ENCODE results near the gene PNPLA6. TPM values are rescaled to one million over a fixed set of nuclear protein-coding genes. Genes with fewer than 3 reads are reported as not detected.

Gene PNPLA6
- total and polyA plus RNA-seq, 2 of the 13 experiments (the other 11 are each of a cell fraction or from before 2014, with no cell fraction given), result 24.9 to 28.2 TPM

GRCh38 chr19:7522072-7522922, 13.2 kb upstream of the PNPLA6 start, which contains the start of gene MCOLN1 (continued):
- TF ChIP-seq MXD3 (CRISPR knock-in tag; IDR thresholded peaks at IDR 0.05), result peak; percentile 76; the same call in 1 of the 2 replicates
- TF ChIP-seq YEATS2 (CRISPR knock-in tag; IDR thresholded peaks at IDR 0.05; ENCODE audit: borderline replicate concordance), result peak; percentile 93
- TF ChIP-seq NFE2 (CRISPR knock-in tag; IDR thresholded peaks at IDR 0.05), result no peak
- peak; percentile 81 for TF ChIP-seq RBFOX2 (IDR thresholded peaks at IDR 0.05; ENCODE audit: low read depth, low read length)
- TF ChIP-seq HOXA3 (CRISPR knock-in tag; IDR thresholded peaks at IDR 0.05), result peak; percentile 91; the same call in 1 of the 2 replicates
- no peak for TF ChIP-seq ZNF790 (CRISPR knock-in tag; IDR thresholded peaks at IDR 0.05; ENCODE audit: borderline replicate concordance)
- no peak for TF ChIP-seq ZNF234 (CRISPR knock-in tag; conservative IDR thresholded peaks at IDR 0.05)
- TF ChIP-seq TMF1 (CRISPR knock-in tag; IDR thresholded peaks at IDR 0.05; ENCODE audit: low read depth), result peak; percentile 69; the same call in 1 of the 2 replicates
- peak; percentile 73; the same call in 1 of the 2 replicates for TF ChIP-seq ZNF619 (CRISPR knock-in tag; IDR thresholded peaks at IDR 0.05)
- TF ChIP-seq SMC3 (IDR thresholded peaks at IDR 0.05; ENCODE audit: low read length), result no peak
- 0 out of 2 replicates have a peak, but pooled peaks have one; percentile 34 for TF ChIP-seq ZFP36L2 (CRISPR knock-in tag; IDR thresholded peaks at IDR 0.05)
- TF ChIP-seq ZNF564 (CRISPR knock-in tag; IDR thresholded peaks at IDR 0.05), result no peak
- no peak for TF ChIP-seq ZSCAN29 (CRISPR knock-in tag; conservative IDR thresholded peaks at IDR 0.05)
- TF ChIP-seq CENPX (CRISPR knock-in tag; IDR thresholded peaks at IDR 0.05), result no peak
- peak; percentile 92 for TF ChIP-seq XRCC5 (optimal IDR thresholded peaks at IDR 0.05; ENCODE audit: low read length)
- TF ChIP-seq ZNF556 (CRISPR knock-in tag; IDR thresholded peaks at IDR 0.05; ENCODE audit: borderline replicate concordance), result peak; percentile 94; the same call in 1 of the 2 replicates
- TF ChIP-seq PRPF4 (IDR thresholded peaks at IDR 0.05; ENCODE audit: low read depth, low read length, poor library complexity, severe bottlenecking), result peak; percentile 91
- TF ChIP-seq PRMT3 (CRISPR knock-in tag; IDR thresholded peaks at IDR 0.05; ENCODE audit: borderline replicate concordance, low read depth), result no peak
- no peak for TF ChIP-seq MTA3 (CRISPR knock-in tag; IDR thresholded peaks at IDR 0.05)
- TF ChIP-seq ZSCAN5A (CRISPR knock-in tag; IDR thresholded peaks at IDR 0.05; ENCODE audit: borderline replicate concordance), result no peak
- TF ChIP-seq HHEX (CRISPR knock-in tag; IDR thresholded peaks at IDR 0.05), result no peak
- TF ChIP-seq, protein P1, sequence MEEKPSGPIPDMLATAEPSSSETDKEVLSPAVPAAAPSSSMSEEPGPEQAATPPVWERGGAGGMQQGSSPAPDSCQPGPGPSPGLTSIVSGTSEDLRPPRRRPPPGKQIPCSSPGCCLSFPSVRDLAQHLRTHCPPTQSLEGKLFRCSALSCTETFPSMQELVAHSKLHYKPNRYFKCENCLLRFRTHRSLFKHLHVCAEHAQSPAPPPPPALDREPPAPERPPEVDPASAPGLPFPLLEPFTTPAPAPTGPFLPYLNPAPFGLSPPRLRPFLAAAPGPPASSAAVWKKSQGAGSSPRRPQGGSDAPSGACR (CRISPR knock-in tag; IDR thresholded peaks at IDR 0.05), result 0 out of 2 replicates have a peak, but pooled peaks have one; percentile 69
- no peak for TF ChIP-seq NRL (CRISPR knock-in tag; IDR thresholded peaks at IDR 0.05; ENCODE audit: borderline replicate concordance)
- no peak for TF ChIP-seq CCAR2 (optimal IDR thresholded peaks at IDR 0.05; ENCODE audit: low read depth, low read length)
- no peak for TF ChIP-seq ZFP36L1 (CRISPR knock-in tag; IDR thresholded peaks at IDR 0.05)
- 0 out of 2 replicates have a peak, but pooled peaks have one; percentile 53 for TF ChIP-seq LBX2 (CRISPR knock-in tag; IDR thresholded peaks at IDR 0.05; ENCODE audit: borderline replicate concordance)
- TF ChIP-seq DR1 (CRISPR knock-in tag; IDR thresholded peaks at IDR 0.05), result peak; percentile 78; the same call in 1 of the 2 replicates
- TF ChIP-seq ZNF44 (CRISPR knock-in tag; IDR thresholded peaks at IDR 0.05), result peak; percentile 28; the same call in 1 of the 2 replicates
- peak; percentile 73; the same call in 1 of the 2 replicates for TF ChIP-seq MEF2D (CRISPR knock-in tag; IDR thresholded peaks at IDR 0.05)

Measured in HepG2 (cell line).